Kidney epithelial cell (primary cell): ENCODE measurements around the gene SASH3. TPM values are rescaled to one million over a fixed set of nuclear protein-coding genes. Genes with fewer than 3 reads are reported as not detected.

Source experiments
- DNase-seq: peaks from one replicate; pipeline ENCODE4 v3.0.0-alpha.2; 2010; ENCODE audit warnings: low read depth
- H3K27me3 ChIP-seq: 2 replicates; pipeline ENCODE4 v1.6.0; 2011; ENCODE audit warnings: low read length; ENCODE audit not compliant: control insufficient read depth, insufficient read depth
- H3K36me3 ChIP-seq: 2 replicates; pipeline ENCODE4 v1.5.1; 2011; ENCODE audit warnings: low read length; ENCODE audit not compliant: control insufficient read depth, insufficient read depth
- H3K4me3 ChIP-seq: 2 replicates; pipeline ENCODE4 v1.5.1; 2011; ENCODE audit warnings: low read depth, mild to moderate bottlenecking, control low read depth, low read length
- total RNA-seq: library from RNA; depleted of rRNA; stranded (reverse); fragments of >200 nt; gene quantifications from 2 replicates; pipeline ENCODE4 v1.2.3, GENCODE V29; 2015
- TF ChIP-seq, protein P1 (sequence below): IDR thresholded peaks from 2 replicates; pipeline ENCODE4 v1.5.1; 2011; ENCODE audit warnings: mild to moderate bottlenecking, moderate library complexity, low read length, control low read depth, inconsistent platforms; ENCODE audit not compliant: insufficient read depth, poor library complexity, severe bottlenecking

The SASH3 gene
- total RNA-seq, 1 donor from 2014 or later: not detected

- no peaks in the 10 kb centered on the region for H3K27me3 ChIP-seq
- H3K4me3 ChIP-seq: no peak overlapping the region
- no peaks in the 10 kb centered on the region for H3K36me3 ChIP-seq
- TF ChIP-seq, protein P1, sequence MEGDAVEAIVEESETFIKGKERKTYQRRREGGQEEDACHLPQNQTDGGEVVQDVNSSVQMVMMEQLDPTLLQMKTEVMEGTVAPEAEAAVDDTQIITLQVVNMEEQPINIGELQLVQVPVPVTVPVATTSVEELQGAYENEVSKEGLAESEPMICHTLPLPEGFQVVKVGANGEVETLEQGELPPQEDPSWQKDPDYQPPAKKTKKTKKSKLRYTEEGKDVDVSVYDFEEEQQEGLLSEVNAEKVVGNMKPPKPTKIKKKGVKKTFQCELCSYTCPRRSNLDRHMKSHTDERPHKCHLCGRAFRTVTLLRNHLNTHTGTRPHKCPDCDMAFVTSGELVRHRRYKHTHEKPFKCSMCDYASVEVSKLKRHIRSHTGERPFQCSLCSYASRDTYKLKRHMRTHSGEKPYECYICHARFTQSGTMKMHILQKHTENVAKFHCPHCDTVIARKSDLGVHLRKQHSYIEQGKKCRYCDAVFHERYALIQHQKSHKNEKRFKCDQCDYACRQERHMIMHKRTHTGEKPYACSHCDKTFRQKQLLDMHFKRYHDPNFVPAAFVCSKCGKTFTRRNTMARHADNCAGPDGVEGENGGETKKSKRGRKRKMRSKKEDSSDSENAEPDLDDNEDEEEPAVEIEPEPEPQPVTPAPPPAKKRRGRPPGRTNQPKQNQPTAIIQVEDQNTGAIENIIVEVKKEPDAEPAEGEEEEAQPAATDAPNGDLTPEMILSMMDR: no peak
- no peak for DNase-seq
Observed at GRCh38 chrX:129824620-129825019, 44.9 kb downstream of the SASH3 start.

- DNase-seq: no peak
- TF ChIP-seq, protein P1: no peak
- Histone ChIP-seq H3K27me3 (no peaks in the 10 kb centered on the region), H3K36me3 (no peaks in the 10 kb centered on the region), H3K4me3 (no peak overlapping the region)
Observed at GRCh38 chrX:129825746-129826505, 46.2 kb downstream of the SASH3 start.

- DNase-seq: no peak
- TF ChIP-seq, protein P1: no peak
- no peak overlapping the region for H3K4me3 ChIP-seq
- no peaks in the 10 kb centered on the region for H3K36me3 ChIP-seq
- H3K27me3 ChIP-seq: no peaks in the 10 kb centered on the region
Observed at GRCh38 chrX:129830494-129830893, 50.7 kb downstream of the SASH3 start.

DNA sequence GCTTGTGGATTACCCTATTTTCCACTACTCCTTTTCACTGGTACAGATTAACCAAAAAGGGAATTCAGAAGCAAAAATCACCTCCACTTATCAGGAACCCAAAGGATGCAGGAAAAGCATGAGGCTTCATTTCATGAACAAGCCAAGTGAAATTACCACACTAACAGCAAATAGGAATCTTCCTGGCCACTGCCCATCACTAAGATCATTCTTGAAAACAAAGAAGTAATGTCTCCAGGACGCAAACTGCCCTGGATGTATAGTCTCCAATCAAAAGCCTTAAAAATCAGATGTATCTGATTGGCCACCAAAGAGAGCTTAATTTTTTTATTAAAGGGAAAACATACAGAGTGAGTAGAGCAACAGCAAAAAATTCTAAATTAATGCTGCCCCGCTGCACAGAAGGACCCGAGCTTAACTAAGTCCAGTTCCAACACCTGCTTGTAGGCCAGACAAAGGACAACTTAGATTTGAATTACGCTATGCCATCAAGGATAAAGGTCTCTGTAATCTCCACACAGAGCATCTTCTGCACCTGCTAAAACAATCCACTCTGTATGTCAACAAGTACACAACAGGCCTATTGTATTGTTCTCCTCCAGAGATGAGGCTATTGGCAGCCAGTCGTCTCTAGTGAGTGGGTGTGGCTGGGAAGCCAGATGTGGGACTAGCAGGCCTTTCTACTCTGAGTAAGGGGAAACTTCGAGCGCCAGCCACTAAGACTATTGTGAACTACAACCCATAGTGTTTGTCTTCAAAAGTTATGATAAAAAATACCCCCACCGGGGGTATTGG lies 51.5 kb downstream of the SASH3 start:
- DNase-seq: no peak
- H3K36me3 ChIP-seq: no peaks in the 10 kb centered on the region
- TF ChIP-seq, protein P1: no peak
- no peaks in the 10 kb centered on the region for H3K27me3 ChIP-seq
- H3K4me3 ChIP-seq: no peak overlapping the region

- TF ChIP-seq, protein P1: no peak
- DNase-seq: no peak
- no peak overlapping the region for H3K4me3 ChIP-seq
- H3K27me3 ChIP-seq: no peaks in the 10 kb centered on the region
- H3K36me3 ChIP-seq: no peaks in the 10 kb centered on the region
Observed at GRCh38 chrX:129833153-129833990, 53.6 kb downstream of the SASH3 start.
